MV-4-11 (cell line): ENCODE results near the gene MIGA1.
"Not testable (repeated sequence)": the region's sequence is repeated elsewhere in the genome, so short reads cannot be mapped to it uniquely, and the experiment has no call there.

Experiments used
- DNase-seq: peaks from one replicate; lab custom pipeline; 2025; lab: John Stamatoyannopoulos, UW

The MIGA1 gene

GRCh38 chr1:77797991-77798390 is 18.5 kb downstream of the MIGA1 start:
- DNase-seq, result no peak

GRCh38 chr1:77802026-77802425 is 22.6 kb downstream of the MIGA1 start:
- DNase-seq, result no peak

GRCh38 chr1:77803371-77803770 is 23.9 kb downstream of the MIGA1 start:
- DNase-seq, result no peak

GRCh38 chr1:77809787-77810462 is 30.5 kb downstream of the MIGA1 start:
- DNase-seq, result not testable (repeated sequence)

GRCh38 chr1:77811589-77811988 is 32.1 kb downstream of the MIGA1 start:
- not testable (repeated sequence) for DNase-seq

- DNase-seq, result no peak
Measured at GRCh38 chr1:77817368-77818209, 38.1 kb downstream of the MIGA1 start.

GRCh38 chr1:77820121-77820520 is 40.7 kb downstream of the MIGA1 start:
- no peak for DNase-seq

GRCh38 chr1:77824079-77824478 is 44.6 kb downstream of the MIGA1 start:
- DNase-seq, result no peak

- DNase-seq, result no peak
Measured at GRCh38 chr1:77824694-77825093, 45.2 kb downstream of the MIGA1 start.

- peak; percentile 95 for DNase-seq
Measured at GRCh38 chr1:77825131-77825709, 45.8 kb downstream of the MIGA1 start.

- DNase-seq, result not testable (repeated sequence)
Measured at GRCh38 chr1:77826851-77827250, 47.4 kb downstream of the MIGA1 start.

- no peak for DNase-seq
Measured at GRCh38 chr1:77828098-77828497, 48.6 kb downstream of the MIGA1 start.

GRCh38 chr1:77829851-77830250 is 50.4 kb downstream of the MIGA1 start:
- DNase-seq, result no peak

- DNase-seq, result no peak
Measured at GRCh38 chr1:77830946-77831345, 51.5 kb downstream of the MIGA1 start.

GRCh38 chr1:77831566-77831965 is 52.1 kb downstream of the MIGA1 start:
- DNase-seq, result no peak

- DNase-seq, result no peak
Measured at GRCh38 chr1:77831976-77832711, 52.7 kb downstream of the MIGA1 start.

GRCh38 chr1:77832901-77833300 is 53.5 kb downstream of the MIGA1 start:
- DNase-seq, result no peak

GRCh38 chr1:77833521-77834100 is 54.2 kb downstream of the MIGA1 start:
- no peak for DNase-seq

- DNase-seq, result no peak
Measured at GRCh38 chr1:77834771-77835334, 55.4 kb downstream of the MIGA1 start.

GRCh38 chr1:77841574-77841973 is 62.1 kb downstream of the MIGA1 start:
- DNase-seq, result no peak

- DNase-seq, result no peak
Measured at GRCh38 chr1:77845951-77846350, 66.5 kb downstream of the MIGA1 start.

- DNase-seq, result no peak
Measured at GRCh38 chr1:77846966-77847365, 67.5 kb downstream of the MIGA1 start.
